Measurements from ENCODE around the gene ASPG. TPM values are rescaled to one million over a fixed set of nuclear protein-coding genes. Genes with fewer than 3 reads are reported as not detected.

Gene ASPG
- total and polyA plus RNA-seq, 8 donors: 0.16 to 0.68 (median 0.23) TPM; not detected in 2

DNA sequence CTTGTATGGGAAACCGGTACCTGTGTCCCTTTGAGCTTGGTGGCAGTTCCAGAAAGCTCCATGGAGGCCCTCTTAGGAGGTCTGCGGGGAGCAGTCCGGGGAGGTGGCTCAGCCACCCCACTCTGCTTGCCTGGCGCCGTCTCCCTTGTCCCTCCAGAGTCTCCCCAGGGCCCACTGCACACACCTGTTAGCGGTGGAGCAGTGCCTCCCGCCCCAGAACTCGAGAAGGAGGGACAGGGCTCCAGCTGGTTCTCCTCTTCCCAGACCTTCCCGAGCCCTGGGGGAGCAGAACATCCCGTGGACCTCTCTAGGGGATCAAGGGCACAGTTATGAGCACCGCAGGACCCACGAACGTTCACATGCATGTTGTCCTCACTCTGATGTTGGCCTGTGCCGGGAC is 10.8 kb downstream of the ASPG start:
- ATAC-seq (no peak), FAIRE-seq (no peak), DNase-seq (peak in 2 of 6 donors; percentile 15 to 41)
- WGBS, 2 donors: 68 to 74% methylated on average over 14 of the region's 14 CpGs
- no peak overlapping the region for H3K27ac ChIP-seq
- H3K36me3 ChIP-seq: no peaks in the 10 kb centered on the region
- peaks cover 0 to 3% (median 0%) of the 10 kb centered on the region in 4 donors for H3K27me3 ChIP-seq
- no peaks in the 10 kb centered on the region for H3K9me3 ChIP-seq
- H3K4me1 ChIP-seq: no peaks in the 10 kb centered on the region
- no peak overlapping the region for H3K4me3 ChIP-seq
- intact Hi-C loops (cut with DNase I): no loop called here
- TF ChIP-seq, protein P1, sequence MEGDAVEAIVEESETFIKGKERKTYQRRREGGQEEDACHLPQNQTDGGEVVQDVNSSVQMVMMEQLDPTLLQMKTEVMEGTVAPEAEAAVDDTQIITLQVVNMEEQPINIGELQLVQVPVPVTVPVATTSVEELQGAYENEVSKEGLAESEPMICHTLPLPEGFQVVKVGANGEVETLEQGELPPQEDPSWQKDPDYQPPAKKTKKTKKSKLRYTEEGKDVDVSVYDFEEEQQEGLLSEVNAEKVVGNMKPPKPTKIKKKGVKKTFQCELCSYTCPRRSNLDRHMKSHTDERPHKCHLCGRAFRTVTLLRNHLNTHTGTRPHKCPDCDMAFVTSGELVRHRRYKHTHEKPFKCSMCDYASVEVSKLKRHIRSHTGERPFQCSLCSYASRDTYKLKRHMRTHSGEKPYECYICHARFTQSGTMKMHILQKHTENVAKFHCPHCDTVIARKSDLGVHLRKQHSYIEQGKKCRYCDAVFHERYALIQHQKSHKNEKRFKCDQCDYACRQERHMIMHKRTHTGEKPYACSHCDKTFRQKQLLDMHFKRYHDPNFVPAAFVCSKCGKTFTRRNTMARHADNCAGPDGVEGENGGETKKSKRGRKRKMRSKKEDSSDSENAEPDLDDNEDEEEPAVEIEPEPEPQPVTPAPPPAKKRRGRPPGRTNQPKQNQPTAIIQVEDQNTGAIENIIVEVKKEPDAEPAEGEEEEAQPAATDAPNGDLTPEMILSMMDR (IDR thresholded peaks at IDR 0.05): no peak

DNA sequence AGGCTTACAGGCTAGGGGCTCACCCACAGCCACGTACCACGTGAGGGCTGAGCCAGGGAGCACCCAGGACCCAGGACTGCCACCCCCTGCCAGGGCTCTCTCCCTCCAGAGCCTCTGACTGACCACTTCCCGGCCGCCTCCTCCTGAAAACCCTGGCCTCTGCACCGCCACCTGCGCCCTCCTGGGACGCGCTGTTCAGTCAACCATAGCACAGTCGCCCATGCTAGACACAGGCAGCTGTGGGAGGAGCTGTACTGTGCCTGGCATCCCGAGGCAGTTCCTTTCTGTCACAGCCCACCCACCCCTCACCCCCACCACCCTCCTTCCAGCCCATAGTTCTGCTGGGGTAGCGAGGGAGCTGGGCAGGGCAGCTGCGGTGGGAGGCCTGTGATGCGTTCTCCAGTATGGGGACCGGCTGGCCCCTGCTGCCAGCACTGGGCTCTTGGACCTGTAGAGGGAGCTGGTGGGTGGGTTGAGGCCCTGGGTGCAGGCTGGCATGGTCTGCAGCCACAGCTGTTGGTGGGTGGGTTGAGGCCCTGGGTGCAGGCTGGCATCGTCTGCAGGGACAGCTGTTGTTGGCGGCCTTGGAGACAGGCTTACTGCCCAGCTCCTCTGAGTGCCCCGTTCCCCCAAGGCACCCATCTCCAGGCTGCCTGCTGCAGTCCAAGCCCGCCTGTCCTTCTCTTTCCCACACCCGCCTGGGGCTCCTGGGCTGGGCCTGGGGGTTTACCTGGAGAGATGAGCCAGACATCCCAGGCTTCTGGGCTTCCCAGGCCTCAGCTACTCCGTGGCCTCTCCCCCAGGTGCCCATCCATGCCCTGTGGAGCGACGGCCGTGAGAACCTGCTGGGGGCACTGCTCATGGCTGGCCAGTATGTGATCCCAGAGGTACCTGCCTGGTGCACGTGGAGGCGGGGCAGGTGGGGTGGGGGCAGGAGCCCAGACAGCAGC is 11.5 kb downstream of the ASPG start:
- Histone ChIP-seq H3K4me1 (no peaks in the 10 kb centered on the region), H3K4me3 (no peak overlapping the region), H3K9me3 (no peaks in the 10 kb centered on the region), H3K36me3 (no peaks in the 10 kb centered on the region), H3K27me3 (peaks cover 0 to 3% (median 0%) of the 10 kb centered on the region in 4 donors), H3K27ac (no peak overlapping the region)
- peak in 3 of 6 donors; percentile 17 to 59 (median 51) for DNase-seq
- 62 to 76% methylated on average over 21 to 25 of the region's 25 CpGs for WGBS, 2 donors
- intact Hi-C loops (cut with DNase I): no loop called here
- no peak for ATAC-seq
- TF ChIP-seq, protein P1 (IDR thresholded peaks at IDR 0.05): no peak
- FAIRE-seq: no peak

DNA sequence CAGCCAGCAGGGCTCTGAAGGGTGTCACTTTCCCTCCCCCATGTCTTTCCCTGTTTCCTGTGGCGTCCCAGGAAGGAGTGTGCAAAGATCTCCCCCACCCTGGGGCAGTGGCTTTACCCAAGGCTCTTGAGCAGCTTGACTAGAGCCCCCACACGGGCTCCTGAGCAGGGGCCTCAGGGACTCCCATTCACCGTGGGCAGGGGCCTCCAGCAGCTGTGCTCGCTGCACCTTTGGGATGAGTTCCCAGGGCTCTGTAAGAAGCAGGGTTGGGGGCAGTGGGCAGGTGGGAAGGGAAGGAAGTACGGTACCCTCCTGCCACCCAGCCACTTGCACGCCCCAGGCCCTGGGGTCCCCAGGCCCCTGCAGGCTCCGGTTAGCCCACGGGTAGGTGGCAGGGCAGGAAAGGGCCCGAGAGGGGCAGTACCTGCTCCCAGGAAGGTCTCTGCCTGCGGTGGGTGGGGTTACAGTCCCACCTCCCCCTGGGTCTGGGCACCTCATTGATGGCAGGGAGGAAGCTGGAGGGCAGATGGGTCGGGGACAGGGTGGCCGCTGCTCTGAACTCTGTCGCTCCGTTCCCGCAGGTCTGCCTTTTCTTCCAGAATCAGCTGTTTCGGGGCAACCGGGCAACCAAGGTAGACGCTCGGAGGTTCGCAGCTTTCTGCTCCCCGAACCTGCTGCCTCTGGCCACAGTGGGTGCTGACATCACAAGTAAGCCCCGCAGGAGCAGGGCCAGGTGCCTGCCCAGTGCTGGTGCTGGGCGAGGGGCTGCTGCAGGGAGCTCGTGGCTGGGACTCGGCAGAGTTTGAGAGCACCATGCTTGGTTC is 13.0 kb downstream of the ASPG start:
- DNase-seq (peak in 2 of 6 donors; percentile 9 to 48), ATAC-seq (no peak), FAIRE-seq (no peak)
- Histone ChIP-seq H3K4me3 (no peak overlapping the region), H3K9me3 (no peaks in the 10 kb centered on the region), H3K27ac (no peak overlapping the region), H3K27me3 (peaks cover 0 to 3% (median 0%) of the 10 kb centered on the region in 4 donors), H3K36me3 (no peaks in the 10 kb centered on the region), H3K4me1 (no peaks in the 10 kb centered on the region)
- 69 to 89% methylated on average over 24 to 25 of the region's 25 CpGs for whole genome bisulfite sequencing, 2 donors
- TF ChIP-seq, protein P1 (IDR thresholded peaks at IDR 0.05): no peak
- intact Hi-C loops (cut with DNase I): no loop called here

DNA sequence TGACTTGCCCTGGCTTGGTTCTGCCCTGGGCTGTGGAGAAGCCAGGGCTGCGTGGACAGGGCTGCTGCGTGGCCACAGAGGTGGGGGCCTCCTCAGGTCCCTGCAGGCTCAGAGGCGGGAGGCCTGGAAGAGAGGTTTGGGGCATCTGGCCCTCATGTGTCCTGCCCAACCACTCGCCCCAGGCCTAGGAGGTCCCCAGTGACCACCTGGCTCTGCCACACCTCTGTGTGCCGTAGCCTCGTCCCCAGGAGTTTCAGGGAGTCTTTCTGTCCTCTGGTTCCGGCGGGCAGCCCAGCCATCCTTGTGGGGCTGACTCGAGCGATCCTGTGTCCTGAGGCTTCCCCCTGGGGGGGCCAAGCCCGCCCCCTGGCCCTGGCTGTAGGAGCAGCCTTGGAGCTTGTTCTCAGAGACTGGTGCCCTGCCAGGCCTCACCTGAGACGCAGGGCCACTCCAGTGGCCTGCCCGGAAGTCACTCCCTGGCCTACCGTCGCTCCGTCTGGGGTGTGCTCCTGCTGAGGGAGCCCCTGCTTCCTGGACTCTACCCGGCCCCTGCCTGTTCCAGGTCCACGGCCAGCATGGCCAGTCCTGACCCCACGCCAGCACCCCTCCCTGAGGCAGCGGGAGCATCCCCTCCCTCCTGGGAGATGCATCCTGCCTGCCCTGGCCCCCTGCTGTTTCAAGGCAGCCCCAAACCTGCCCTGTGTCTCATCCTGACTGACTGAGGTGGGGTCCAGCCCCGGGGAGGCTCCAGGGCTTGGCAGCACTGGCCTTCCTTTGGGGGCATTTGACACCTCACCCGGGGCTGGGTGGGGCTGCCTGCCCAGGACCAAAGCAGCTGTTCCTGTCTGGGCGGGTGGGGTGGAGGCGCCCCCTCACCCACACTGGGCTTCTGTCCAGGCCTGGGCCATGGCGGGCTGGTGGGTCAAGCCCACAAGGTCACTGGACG is 13.9 kb downstream of the ASPG start:
- ATAC-seq (no peak), DNase-seq (peak in 3 of 6 donors; percentile 32 to 65 (median 50)), FAIRE-seq (no peak)
- 71 to 75% methylated on average over 15 to 26 of the region's 26 CpGs for WGBS, 2 donors
- Histone ChIP-seq H3K36me3 (no peaks in the 10 kb centered on the region), H3K27me3 (peaks cover 0 to 3% (median 0%) of the 10 kb centered on the region in 4 donors), H3K4me1 (no peaks in the 10 kb centered on the region), H3K27ac (no peak overlapping the region), H3K4me3 (no peak overlapping the region), H3K9me3 (no peaks in the 10 kb centered on the region)
- intact Hi-C loops (cut with DNase I): no loop called here
- TF ChIP-seq, protein P1 (IDR thresholded peaks at IDR 0.05): no peak
